Measurements from ENCODE around the gene TTC34. TPM values are rescaled to one million over a fixed set of nuclear protein-coding genes. Genes with fewer than 3 reads are reported as not detected.
A peak's percentile ranks its signal among the peaks of the same experiment; 100 is the strongest.

Gene TTC34
- total and polyA plus RNA-seq, 2 experiments from 2014 or later: 0.05 to 0.22 TPM

- in situ Hi-C loops (cut with MboI): no loop called here
- no peak for DNase-seq
Measured at GRCh38 chr1:2614145-2614544, 187.3 kb downstream of the TTC34 start.

GRCh38 chr1:2612591-2613365, 188.7 kb downstream of the TTC34 start:
- TF ChIP-seq EZH2 (IDR thresholded peaks at IDR 0.05; ENCODE audit: insufficient read depth, poor library complexity, severe bottlenecking): no peak
- no peak for TF ChIP-seq EZH2phosphoT487 (IDR thresholded peaks at IDR 0.05; ENCODE audit: insufficient read depth, low read depth)
- no peak for DNase-seq
- 35 to 36% methylated on average over 11 of the region's 11 CpGs for WGBS, 2 experiments (ENCODE audit: low coverage in 1 of 2, low lambda C conversion rate in 2 of 2, missing lambda C conversion rate in 2 of 2)

More at GRCh38 chr1:2614145-2614544, 187.3 kb downstream of the TTC34 start:
- H4K20me1 ChIP-seq (ENCODE audit: insufficient read depth): no peaks in the 10 kb centered on the region
- no peak overlapping the region for H2AFZ ChIP-seq
- no peak overlapping the region for H3K9ac ChIP-seq
- H3K4me3 ChIP-seq: no peak overlapping the region
- no peak overlapping the region for H3K4me2 ChIP-seq (ENCODE audit: unreplicated experiment)
- TF ChIP-seq EZH2phosphoT487 (IDR thresholded peaks at IDR 0.05; ENCODE audit: insufficient read depth, low read depth) (no peak), EZH2 (IDR thresholded peaks at IDR 0.05; ENCODE audit: insufficient read depth, poor library complexity, severe bottlenecking) (no peak)
- 28 to 33% methylated on average over 2 of the region's 2 CpGs for WGBS, 2 experiments (ENCODE audit: low coverage in 1 of 2, low lambda C conversion rate in 2 of 2, missing lambda C conversion rate in 2 of 2)
- H3K36me3 ChIP-seq (ENCODE audit: low read depth): no peaks in the 10 kb centered on the region
- no peaks in the 10 kb centered on the region for H3K9me3 ChIP-seq (ENCODE audit: low read depth)
- no peaks in the 10 kb centered on the region for H3K79me2 ChIP-seq (ENCODE audit: insufficient read depth)
- no peak overlapping the region for H3K27ac ChIP-seq
- H3K27me3 ChIP-seq (replicated peaks; ENCODE audit: insufficient read depth): peaks cover 6% of the 10 kb centered on the region; the same call in 1 of the 2 replicates
- no peaks in the 10 kb centered on the region for H3F3A ChIP-seq (ENCODE audit: insufficient read depth)
- no peaks in the 10 kb centered on the region for H3K9me2 ChIP-seq (ENCODE audit: insufficient read depth)
- no peaks in the 10 kb centered on the region for H3K4me1 ChIP-seq (ENCODE audit: insufficient read depth)

GRCh38 chr1:2611621-2612437, 189.7 kb downstream of the TTC34 start:
- no peaks in the 10 kb centered on the region for H3K9me3 ChIP-seq (ENCODE audit: low read depth)
- no peak overlapping the region for H2AFZ ChIP-seq
- TF ChIP-seq EZH2phosphoT487 (IDR thresholded peaks at IDR 0.05; ENCODE audit: insufficient read depth, low read depth): no peak
- no peak for TF ChIP-seq EZH2 (IDR thresholded peaks at IDR 0.05; ENCODE audit: insufficient read depth, poor library complexity, severe bottlenecking)
- H3K9ac ChIP-seq: no peak overlapping the region
- no peak overlapping the region for H3K4me2 ChIP-seq (ENCODE audit: unreplicated experiment)
- no peak overlapping the region for H3K27ac ChIP-seq
- no peaks in the 10 kb centered on the region for H3K79me2 ChIP-seq (ENCODE audit: insufficient read depth)
- H3K4me3 ChIP-seq: no peak overlapping the region
- no peaks in the 10 kb centered on the region for H4K20me1 ChIP-seq (ENCODE audit: insufficient read depth)
- DNase-seq: no peak
- no peaks in the 10 kb centered on the region for H3K36me3 ChIP-seq (ENCODE audit: low read depth)
- H3K4me1 ChIP-seq (ENCODE audit: insufficient read depth): no peaks in the 10 kb centered on the region
- no peaks in the 10 kb centered on the region for H3K27me3 ChIP-seq (replicated peaks; ENCODE audit: insufficient read depth)
- no peaks in the 10 kb centered on the region for H3K9me2 ChIP-seq (ENCODE audit: insufficient read depth)
- no peaks in the 10 kb centered on the region for H3F3A ChIP-seq (ENCODE audit: insufficient read depth)
- 59 to 61% methylated on average over 17 to 19 of the region's 19 CpGs for WGBS, 2 experiments (ENCODE audit: low coverage in 1 of 2, low lambda C conversion rate in 2 of 2, missing lambda C conversion rate in 2 of 2)
- in situ Hi-C loops (cut with MboI): no loop called here

More at GRCh38 chr1:2612591-2613365, 188.7 kb downstream of the TTC34 start:
- Histone ChIP-seq H4K20me1 (ENCODE audit: insufficient read depth) (no peaks in the 10 kb centered on the region), H3K27ac (no peak overlapping the region), H3K4me3 (no peak overlapping the region), H3K27me3 (replicated peaks; ENCODE audit: insufficient read depth) (no peaks in the 10 kb centered on the region), H3F3A (ENCODE audit: insufficient read depth) (no peaks in the 10 kb centered on the region), H2AFZ (no peak overlapping the region), H3K9me2 (ENCODE audit: insufficient read depth) (no peaks in the 10 kb centered on the region), H3K36me3 (ENCODE audit: low read depth) (no peaks in the 10 kb centered on the region), H3K4me1 (ENCODE audit: insufficient read depth) (no peaks in the 10 kb centered on the region), H3K79me2 (ENCODE audit: insufficient read depth) (no peaks in the 10 kb centered on the region), H3K9ac (no peak overlapping the region), H3K9me3 (ENCODE audit: low read depth) (no peaks in the 10 kb centered on the region), H3K4me2 (ENCODE audit: unreplicated experiment) (no peak overlapping the region)
- in situ Hi-C loops (cut with MboI): no loop called here

- TF ChIP-seq EZH2phosphoT487 (IDR thresholded peaks at IDR 0.05; ENCODE audit: insufficient read depth, low read depth) (no peak), EZH2 (IDR thresholded peaks at IDR 0.05; ENCODE audit: insufficient read depth, poor library complexity, severe bottlenecking) (no peak)
- H3K27ac ChIP-seq: no peak overlapping the region
- no peak overlapping the region for H3K4me3 ChIP-seq
- in situ Hi-C loops (cut with MboI): no loop called here
- peak; percentile 29 for DNase-seq
- no peaks in the 10 kb centered on the region for H3K79me2 ChIP-seq (ENCODE audit: insufficient read depth)
- H3K9ac ChIP-seq: no peak overlapping the region
- no peaks in the 10 kb centered on the region for H3F3A ChIP-seq (ENCODE audit: insufficient read depth)
- H2AFZ ChIP-seq: no peak overlapping the region
- no peaks in the 10 kb centered on the region for H4K20me1 ChIP-seq (ENCODE audit: insufficient read depth)
- H3K4me2 ChIP-seq (ENCODE audit: unreplicated experiment): no peak overlapping the region
- WGBS, 2 experiments (ENCODE audit: low coverage in 1 of 2, low lambda C conversion rate in 2 of 2, missing lambda C conversion rate in 2 of 2): 6 to 7% methylated on average over 22 of the region's 24 CpGs
- no peaks in the 10 kb centered on the region for H3K9me3 ChIP-seq (ENCODE audit: low read depth)
- H3K36me3 ChIP-seq (ENCODE audit: low read depth): no peaks in the 10 kb centered on the region
- H3K9me2 ChIP-seq (ENCODE audit: insufficient read depth): no peaks in the 10 kb centered on the region
- H3K4me1 ChIP-seq (ENCODE audit: insufficient read depth): no peaks in the 10 kb centered on the region
- H3K27me3 ChIP-seq (replicated peaks; ENCODE audit: insufficient read depth): no peaks in the 10 kb centered on the region
Measured at GRCh38 chr1:2611031-2611501, 190.4 kb downstream of the TTC34 start.

All from GM23248 (cell line).